ENCODE data around the gene TMEM30A.

The TMEM30A gene

GRCh38 chr6:75284632-75285282 is at the start of gene TMEM30A:
TSS of gene TMEM30A (minus strand) at chr6:75284792. CDS start at chr6:75284638, 154 bp downstream.
- DNase-seq = peak; percentile 99

GRCh38 chr6:75333676-75334200 is 49.1 kb upstream of the TMEM30A start:
- DNase-seq = no peak

GRCh38 chr6:75331151-75331550 is 46.6 kb upstream of the TMEM30A start:
- peak; percentile 96 for DNase-seq

GRCh38 chr6:75329703-75330102 is 45.1 kb upstream of the TMEM30A start:
- DNase-seq = no peak

- no peak for DNase-seq
Observed at GRCh38 chr6:75327807-75328206, 43.2 kb upstream of the TMEM30A start.

- no peak for DNase-seq
Observed at GRCh38 chr6:75326557-75327258, 42.1 kb upstream of the TMEM30A start.

- DNase-seq = no peak
Observed at GRCh38 chr6:75318900-75319299, 34.3 kb upstream of the TMEM30A start.

- peak; percentile 86 for DNase-seq
Observed at GRCh38 chr6:75317503-75318206, 33.1 kb upstream of the TMEM30A start.

- DNase-seq = no peak
Observed at GRCh38 chr6:75315978-75316377, 31.4 kb upstream of the TMEM30A start.

- no peak for DNase-seq
Observed at GRCh38 chr6:75308250-75308988, 23.8 kb upstream of the TMEM30A start.

GRCh38 chr6:75307364-75308004 is 22.9 kb upstream of the TMEM30A start:
- DNase-seq = no peak

- no peak for DNase-seq
Observed at GRCh38 chr6:75306064-75306463, 21.5 kb upstream of the TMEM30A start.

GRCh38 chr6:75305573-75305972 is 21.0 kb upstream of the TMEM30A start:
- DNase-seq = no peak

GRCh38 chr6:75302280-75302679 is 17.7 kb upstream of the TMEM30A start:
- no peak for DNase-seq

- no peak for DNase-seq
Observed at GRCh38 chr6:75301537-75301936, 16.9 kb upstream of the TMEM30A start.

- no peak for DNase-seq
Observed at GRCh38 chr6:75301088-75301487, 16.5 kb upstream of the TMEM30A start.

- no peak for DNase-seq
Observed at GRCh38 chr6:75300531-75300855, 15.9 kb upstream of the TMEM30A start.

GRCh38 chr6:75299801-75300530 is 15.4 kb upstream of the TMEM30A start:
- no peak for DNase-seq

GRCh38 chr6:75296811-75297779 is 12.5 kb upstream of the TMEM30A start:
- peak; percentile 73 for DNase-seq

GRCh38 chr6:75292555-75292954 is 8.0 kb upstream of the TMEM30A start:
- DNase-seq = no peak

GRCh38 chr6:75291744-75292143 is 7.2 kb upstream of the TMEM30A start:
- DNase-seq = no peak
